IPS-NIHi7 (cell line): ENCODE measurements around the gene MYL7.
A peak's percentile ranks its signal among the peaks of the same experiment; 100 is the strongest.

ENCODE experiments used
- DNase-seq: peaks from one replicate; pipeline ENCODE4 v3.0.0; 2012; ENCODE audit warnings: mixed read lengths; ENCODE audit errors: extremely low spot score

The MYL7 gene

GRCh38 chr7:44112231-44112996 lies 28.7 kb downstream of the MYL7 start:
- peak; percentile 65 for DNase-seq

GRCh38 chr7:44111761-44112160 lies 29.4 kb downstream of the MYL7 start:
- no peak for DNase-seq

DNA sequence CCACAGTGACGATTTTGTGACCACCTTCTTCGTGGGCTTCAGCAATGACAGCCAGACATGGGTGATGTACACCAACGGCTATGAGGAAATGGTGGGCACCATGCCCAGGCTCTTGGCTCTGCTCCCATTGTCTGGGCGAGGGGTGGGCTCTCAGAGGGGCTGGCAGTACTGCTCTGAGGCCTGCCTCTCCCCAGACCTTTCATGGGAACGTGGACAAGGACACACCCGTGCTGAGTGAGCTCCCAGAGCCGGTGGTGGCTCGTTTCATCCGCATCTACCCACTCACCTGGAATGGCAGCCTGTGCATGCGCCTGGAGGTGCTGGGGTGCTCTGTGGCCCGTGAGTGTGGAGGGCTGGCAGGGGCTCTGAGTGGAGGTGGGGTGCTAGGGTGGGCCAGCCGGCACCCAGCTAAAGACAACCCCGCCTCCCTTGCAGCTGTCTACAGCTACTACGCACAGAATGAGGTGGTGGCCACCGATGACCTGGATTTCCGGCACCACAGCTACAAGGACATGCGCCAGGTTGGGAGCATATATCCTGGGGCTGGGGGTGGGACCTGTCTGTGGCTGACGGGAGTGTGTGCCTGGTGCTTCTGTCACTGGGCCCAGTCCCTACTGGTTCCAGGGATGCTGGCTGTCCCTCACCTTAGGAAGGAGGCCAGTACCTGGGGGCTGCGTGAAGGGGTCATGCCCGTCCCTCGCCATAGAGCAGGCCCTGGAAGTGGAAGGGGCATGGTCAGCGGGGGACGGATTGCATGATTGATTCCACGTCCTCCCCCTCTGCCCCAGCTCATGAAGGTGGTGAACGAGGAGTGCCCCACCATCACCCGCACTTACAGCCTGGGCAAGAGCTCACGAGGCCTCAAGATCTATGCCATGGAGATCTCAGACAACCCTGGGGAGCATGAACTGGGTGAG lies 30.2 kb downstream of the MYL7 start:
- no peak for DNase-seq

- no peak for DNase-seq
These were observed 31.1 kb downstream of the MYL7 start for GRCh38 chr7:44109991-44110390.

DNA sequence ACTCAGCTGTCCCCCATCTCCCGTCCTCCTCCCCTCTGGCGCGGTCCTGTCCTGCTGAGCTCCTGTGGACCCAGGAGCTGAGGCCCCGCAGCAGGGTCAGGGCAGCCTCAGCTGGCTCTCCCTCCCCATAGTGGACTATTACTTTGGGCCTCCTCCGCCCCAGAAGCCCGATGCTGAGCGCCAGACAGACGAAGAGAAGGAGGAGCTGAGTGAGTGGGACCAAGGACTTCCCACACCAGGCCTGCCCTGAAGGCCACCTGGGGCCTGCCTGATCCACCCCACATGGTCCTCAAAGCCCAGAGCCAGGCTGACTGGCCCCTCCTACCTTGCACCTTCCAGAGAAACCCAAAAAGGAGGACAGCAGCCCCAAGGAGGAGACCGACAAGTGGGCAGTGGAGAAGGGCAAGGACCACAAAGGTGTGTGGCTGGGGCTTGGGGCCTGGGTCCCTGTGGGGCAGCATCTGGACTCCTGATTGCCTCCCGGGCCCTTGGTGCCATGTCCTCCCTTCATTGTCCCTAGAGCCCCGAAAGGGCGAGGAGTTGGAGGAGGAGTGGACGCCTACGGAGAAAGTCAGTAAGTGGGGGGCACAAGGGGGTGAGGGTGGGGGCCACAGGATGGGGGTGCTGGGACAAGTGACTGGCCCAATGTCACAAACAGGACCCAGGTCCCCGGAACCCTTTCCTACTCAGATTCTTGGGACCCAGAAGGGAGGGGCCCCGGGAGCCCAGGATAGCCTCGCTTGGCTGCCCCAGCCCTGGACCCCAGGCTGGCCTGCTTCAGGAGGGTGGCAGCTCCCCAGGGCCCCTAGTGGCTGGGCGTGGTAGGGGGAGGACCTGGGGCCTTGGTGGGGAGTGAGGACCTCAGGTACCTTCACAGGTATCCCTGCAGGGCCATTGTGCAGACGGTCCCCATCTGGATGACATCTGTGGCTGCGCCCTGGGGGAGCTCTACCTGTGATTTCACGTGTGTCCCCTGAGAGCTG lies 32.1 kb downstream of the MYL7 start:
- DNase-seq, result no peak

GRCh38 chr7:44107961-44108767 lies 33.0 kb downstream of the MYL7 start:
- DNase-seq, result no peak

DNA sequence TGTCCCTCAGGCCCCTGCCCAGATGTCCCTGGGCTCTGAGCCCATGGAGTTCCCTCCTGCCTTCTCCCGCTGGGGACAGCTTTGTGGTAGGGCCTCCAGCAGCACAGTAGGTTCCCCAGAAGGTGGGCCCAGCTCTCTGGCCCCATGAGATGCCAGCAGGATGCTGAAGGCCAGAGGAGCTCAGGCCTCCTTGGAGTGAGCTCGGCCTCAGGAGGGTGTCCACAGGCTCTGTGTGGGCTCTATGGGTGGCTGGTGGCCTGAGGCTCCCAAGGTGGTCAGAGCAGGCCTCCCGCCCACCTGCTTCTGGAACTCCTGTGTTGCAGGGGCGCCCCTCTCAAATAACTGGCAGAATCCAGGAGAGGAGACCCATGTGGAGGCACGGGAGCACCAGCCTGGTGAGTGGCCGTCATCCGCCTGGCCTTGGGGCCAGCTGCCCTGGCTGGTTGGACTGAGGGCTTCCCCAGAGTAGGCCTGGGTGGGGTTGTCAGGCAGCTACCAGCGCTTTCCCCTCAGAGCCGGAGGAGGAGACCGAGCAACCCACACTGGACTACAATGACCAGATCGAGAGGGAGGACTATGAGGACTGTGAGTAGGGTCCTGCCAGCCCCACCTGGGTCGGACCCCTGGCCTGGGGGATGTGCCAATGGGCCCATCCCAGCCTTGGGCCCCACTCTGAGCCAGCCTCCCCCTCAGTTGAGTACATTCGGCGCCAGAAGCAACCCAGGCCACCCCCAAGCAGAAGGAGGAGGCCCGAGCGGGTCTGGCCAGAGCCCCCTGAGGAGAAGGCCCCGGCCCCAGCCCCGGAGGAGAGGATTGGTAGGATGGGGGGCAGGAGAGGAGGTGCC lies 33.8 kb downstream of the MYL7 start:
- DNase-seq, result no peak

DNA sequence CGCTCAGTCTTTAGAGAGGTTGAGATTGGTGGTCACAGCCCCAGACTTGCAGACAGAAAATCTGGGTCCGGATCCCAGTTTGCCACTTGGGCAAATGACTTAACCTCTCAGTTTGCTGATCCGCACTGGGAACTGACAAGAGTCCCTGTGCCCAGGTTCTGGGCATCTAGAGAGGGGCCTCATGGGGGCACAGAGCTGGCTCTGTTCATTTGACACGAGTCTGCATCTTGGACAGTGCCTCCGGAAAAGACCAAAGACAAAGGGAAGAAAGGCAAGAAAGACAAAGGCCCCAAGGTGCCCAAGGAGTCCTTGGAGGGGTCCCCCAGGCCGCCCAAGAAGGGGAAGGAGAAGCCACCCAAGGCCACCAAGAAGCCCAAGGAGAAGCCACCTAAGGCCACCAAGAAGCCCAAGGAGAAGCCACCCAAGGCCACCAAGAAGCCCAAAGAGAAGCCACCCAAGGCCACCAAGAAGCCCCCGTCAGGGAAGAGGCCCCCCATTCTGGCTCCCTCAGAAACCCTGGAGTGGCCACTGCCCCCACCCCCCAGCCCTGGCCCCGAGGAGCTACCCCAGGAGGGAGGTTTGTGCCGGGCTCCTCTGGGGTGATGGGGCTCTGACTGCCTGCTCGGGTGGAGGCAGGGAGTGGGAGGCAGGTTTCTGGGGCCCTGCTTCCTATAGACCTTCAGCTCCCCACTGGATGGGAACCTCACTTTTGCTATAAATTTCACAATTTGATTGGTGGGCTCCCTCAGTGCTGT lies 34.6 kb downstream of the MYL7 start:
- no peak for DNase-seq

GRCh38 chr7:44105832-44106231 lies 35.3 kb downstream of the MYL7 start:
- no peak for DNase-seq

- peak; percentile 51 for DNase-seq
These were observed 36.0 kb downstream of the MYL7 start for GRCh38 chr7:44104860-44105771.

- peak; percentile 78 for DNase-seq
These were observed 36.9 kb downstream of the MYL7 start, which contains the start of gene AEBP1 for GRCh38 chr7:44103923-44104859. TSS of gene AEBP1 (plus strand) at chr7:44104345. CDS start at chr7:44104666, 321 bp downstream.

DNA sequence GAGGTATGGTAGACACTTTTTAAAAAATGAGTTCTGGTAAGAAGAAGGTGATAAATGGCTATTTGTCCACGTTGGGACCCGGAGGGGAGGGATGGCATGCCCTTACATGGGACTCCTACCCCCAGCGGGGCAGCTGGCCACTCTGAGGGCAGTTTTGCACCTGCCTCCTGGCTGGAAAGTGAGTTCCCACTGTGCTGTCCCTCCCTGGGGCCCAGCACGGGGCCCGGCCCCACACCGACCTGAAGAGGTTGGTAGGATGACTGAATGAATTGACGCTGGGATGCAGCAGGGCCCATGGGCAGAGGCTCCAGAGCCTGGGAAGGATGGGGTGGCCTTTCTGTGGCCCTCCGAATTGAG lies 37.6 kb downstream of the MYL7 start:
- DNase-seq, result no peak

DNA sequence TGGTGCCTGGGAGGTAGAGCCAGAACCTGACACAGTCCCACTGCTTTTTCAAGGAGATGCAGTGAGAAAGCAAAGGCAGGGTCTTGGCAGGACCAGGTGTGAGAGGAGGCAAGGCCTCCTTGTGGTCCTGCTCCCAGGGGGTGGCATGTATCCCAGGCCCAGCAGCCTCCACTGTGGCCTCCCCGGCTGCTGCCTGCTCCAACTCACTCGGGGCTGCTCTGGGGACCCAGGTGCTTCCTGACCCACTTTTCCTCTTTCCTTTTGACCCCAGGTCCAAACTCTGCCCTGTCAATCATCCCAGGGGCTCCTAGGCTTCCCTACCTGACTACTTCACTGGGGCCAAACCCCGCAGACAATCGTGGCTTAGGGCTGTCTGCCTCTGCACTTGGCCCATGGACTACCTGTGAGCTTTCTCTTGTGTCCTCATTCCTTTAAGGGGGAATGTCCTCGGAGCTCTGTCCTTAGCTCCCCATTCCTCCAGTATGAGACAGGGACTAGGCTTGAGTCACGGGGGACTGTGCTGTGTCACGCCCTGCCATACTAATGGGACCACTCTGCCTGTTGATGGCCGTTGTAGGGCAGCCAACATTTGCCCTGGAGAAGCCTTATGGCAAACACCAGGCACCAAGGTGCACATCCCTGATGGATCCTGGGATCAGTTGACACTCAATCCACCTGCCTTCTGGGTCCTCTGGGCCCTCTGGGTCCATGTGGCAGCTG lies 38.1 kb downstream of the MYL7 start:
- DNase-seq, result no peak

- no peak for DNase-seq
These were observed 38.9 kb downstream of the MYL7 start for GRCh38 chr7:44101966-44102845.

GRCh38 chr7:44101303-44101965 lies 39.7 kb downstream of the MYL7 start:
- no peak for DNase-seq
